D721Med (cell line): ENCODE results near the gene PARP8.
"Not testable (repeated sequence)": the region's sequence is repeated elsewhere in the genome, so short reads cannot be mapped to it uniquely, and the experiment has no call there.

ENCODE experiments used
- DNase-seq: peaks from one replicate; pipeline ENCODE4 v3.0.0; 2011; ENCODE audit warnings: low spot score; ENCODE audit not compliant: insufficient read length
- FAIRE-seq: peaks from 2 replicates; lab custom pipeline; 2011; peaks lifted over from hg19 to GRCh38; lab: Jason Lieb, UNC
- TF ChIP-seq, protein P1 (sequence below): IDR thresholded peaks from 2 replicates; pipeline ENCODE4 v1.5.1; 2012; ENCODE audit warnings: mild to moderate bottlenecking, control low read depth; ENCODE audit not compliant: insufficient read depth; ENCODE audit errors: missing control alignments

The PARP8 gene

DNA sequence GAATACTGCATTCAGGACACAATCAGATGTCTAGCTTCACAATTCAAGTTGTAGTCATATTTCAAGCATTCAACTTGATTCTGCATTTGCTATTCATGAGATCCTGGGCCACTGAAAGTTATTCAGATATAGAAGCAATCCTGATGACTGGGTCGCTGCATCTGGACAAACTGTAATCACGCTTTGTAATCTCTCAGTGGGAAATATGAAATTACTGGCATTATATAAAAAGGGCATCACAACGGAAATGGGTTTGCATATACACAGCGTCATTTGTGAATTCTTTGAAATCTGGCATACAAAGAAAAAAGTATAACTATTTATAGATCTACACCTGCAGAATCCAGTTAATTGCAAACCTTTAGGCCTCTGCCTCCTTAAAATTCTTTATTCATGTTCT lies 102.2 kb downstream of the PARP8 start:
- FAIRE-seq (no peak), DNase-seq (no peak)
- TF ChIP-seq, protein P1, sequence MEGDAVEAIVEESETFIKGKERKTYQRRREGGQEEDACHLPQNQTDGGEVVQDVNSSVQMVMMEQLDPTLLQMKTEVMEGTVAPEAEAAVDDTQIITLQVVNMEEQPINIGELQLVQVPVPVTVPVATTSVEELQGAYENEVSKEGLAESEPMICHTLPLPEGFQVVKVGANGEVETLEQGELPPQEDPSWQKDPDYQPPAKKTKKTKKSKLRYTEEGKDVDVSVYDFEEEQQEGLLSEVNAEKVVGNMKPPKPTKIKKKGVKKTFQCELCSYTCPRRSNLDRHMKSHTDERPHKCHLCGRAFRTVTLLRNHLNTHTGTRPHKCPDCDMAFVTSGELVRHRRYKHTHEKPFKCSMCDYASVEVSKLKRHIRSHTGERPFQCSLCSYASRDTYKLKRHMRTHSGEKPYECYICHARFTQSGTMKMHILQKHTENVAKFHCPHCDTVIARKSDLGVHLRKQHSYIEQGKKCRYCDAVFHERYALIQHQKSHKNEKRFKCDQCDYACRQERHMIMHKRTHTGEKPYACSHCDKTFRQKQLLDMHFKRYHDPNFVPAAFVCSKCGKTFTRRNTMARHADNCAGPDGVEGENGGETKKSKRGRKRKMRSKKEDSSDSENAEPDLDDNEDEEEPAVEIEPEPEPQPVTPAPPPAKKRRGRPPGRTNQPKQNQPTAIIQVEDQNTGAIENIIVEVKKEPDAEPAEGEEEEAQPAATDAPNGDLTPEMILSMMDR: no peak

DNA sequence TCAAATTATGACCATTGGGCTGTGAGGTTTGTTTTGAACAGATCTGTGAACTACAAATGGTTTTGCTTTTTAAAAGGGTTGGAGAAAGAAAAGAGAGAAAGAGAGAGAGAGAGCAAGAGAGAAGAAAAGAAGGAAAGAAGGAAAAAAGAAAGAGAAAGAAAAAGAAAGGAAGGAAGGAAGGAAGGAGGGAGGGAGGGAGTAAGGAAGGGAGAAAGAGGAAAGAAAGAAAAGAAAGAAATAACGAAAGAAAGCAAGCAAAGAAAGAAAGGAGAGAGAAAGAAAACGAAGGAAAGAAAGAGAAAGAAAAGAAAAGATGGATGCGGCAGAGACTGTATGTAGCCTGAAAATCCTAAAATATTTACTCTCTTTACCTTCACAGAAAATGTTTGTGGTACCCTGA lies 104.0 kb downstream of the PARP8 start:
- TF ChIP-seq, protein P1: no peak
- no peak for FAIRE-seq
- no peak for DNase-seq

GRCh38 chr5:50774446-50775175 lies 108.2 kb downstream of the PARP8 start:
- not testable (repeated sequence) for DNase-seq, FAIRE-seq

DNA sequence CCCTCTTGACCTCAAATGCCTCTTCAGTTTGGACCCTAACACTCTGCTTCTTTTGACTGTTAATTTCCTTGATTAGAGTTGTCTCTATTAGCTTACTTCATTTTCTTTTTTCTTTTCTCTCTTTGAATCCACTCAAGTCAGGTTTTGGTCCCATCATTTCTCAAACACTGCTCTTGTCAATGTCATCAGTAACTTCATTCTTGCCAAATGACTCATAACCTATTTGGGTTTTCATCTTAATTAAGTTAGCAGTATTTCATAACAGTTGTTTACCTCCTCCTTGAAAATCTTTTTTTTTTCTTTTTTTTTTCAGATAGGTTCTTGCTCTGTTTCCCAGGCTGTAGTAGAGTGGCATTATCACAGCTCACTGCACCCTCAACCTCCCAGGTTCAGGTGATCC lies 119.6 kb downstream of the PARP8 start:
- FAIRE-seq (no peak), DNase-seq (no peak)
- TF ChIP-seq, protein P1: no peak

GRCh38 chr5:50791813-50792212 lies 125.4 kb downstream of the PARP8 start:
- TF ChIP-seq, protein P1: no peak
- no peak for FAIRE-seq
- DNase-seq: no peak

GRCh38 chr5:50792843-50793242 lies 126.4 kb downstream of the PARP8 start:
- DNase-seq: no peak
- no peak for FAIRE-seq
- TF ChIP-seq, protein P1: no peak

DNA sequence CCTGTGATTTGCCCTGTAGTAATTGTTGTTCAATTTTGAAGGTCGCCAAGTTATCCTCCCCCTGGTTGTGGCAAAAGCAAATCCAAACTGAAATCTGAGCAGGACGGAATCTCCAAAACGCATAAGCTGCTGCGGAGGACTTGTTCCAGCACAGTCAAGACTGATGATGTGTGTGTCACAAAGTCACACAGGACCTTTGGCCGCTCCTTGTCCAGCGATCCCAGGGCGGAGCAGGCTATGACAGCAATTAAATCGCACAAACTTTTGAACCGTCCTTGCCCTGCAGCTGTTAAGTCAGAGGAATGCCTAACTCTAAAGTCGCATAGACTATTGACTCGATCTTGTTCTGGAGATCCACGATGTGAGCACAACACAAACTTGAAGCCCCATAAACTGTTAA lies 128.4 kb downstream of the PARP8 start:
- no peak for DNase-seq
- TF ChIP-seq, protein P1: no peak
- no peak for FAIRE-seq
